Skin epidermis (tissue), 12 donors: ENCODE measurements around the gene FANCC.
A peak's percentile ranks its signal among the peaks of the same experiment; 100 is the strongest.

Experiments
- H3K27ac ChIP-seq, 21 experiments: fragments of 200-600 bp; sonication (generic) in 11 of 21; one replicate each; pipeline ENCODE4 v1.5.0; 2020; ENCODE audit warnings: mild to moderate bottlenecking in 3 of 21, inconsistent platforms in 2 of 21, moderate library complexity in 2 of 21
- H3K4me3 ChIP-seq, 7 experiments: fragments of 200-600 bp; sonication (generic) in 2 of 7; one replicate each; pipeline ENCODE4 v1.5.0; 2020; ENCODE audit warnings: inconsistent platforms in 2 of 7, mild to moderate bottlenecking in 2 of 7, moderate library complexity in 1 of 7

FANCC gene

GRCh38 chr9:95095641-95096355 is 221.7 kb downstream of the FANCC start:
- Histone ChIP-seq H3K4me3 (no peak overlapping the region), H3K27ac (peak overlapping the region in 6 of 21 experiments; percentile 2 to 76 (median 20))

GRCh38 chr9:95094002-95094401 is 223.5 kb downstream of the FANCC start:
- Histone ChIP-seq H3K27ac (peak overlapping the region in 2 of 21 experiments; percentile 7 to 79), H3K4me3 (no peak overlapping the region)

- Histone ChIP-seq H3K4me3 (no peak overlapping the region), H3K27ac (peak overlapping the region in 2 of 21 experiments; percentile 7 to 79)
These were observed 223.9 kb downstream of the FANCC start for GRCh38 chr9:95093586-95093985.

- H3K27ac ChIP-seq: peak overlapping the region in 20 of 21 experiments; percentile 44 to 83 (median 74)
These were observed 225.0 kb downstream of the FANCC start for GRCh38 chr9:95092262-95093072.

GRCh38 chr9:95091601-95092261 is 225.8 kb downstream of the FANCC start:
- H3K4me3 ChIP-seq: no peak overlapping the region

More at GRCh38 chr9:95092262-95093072, 225.0 kb downstream of the FANCC start:
- no peak overlapping the region for H3K4me3 ChIP-seq

GRCh38 chr9:95090871-95091577 is 226.5 kb downstream of the FANCC start:
- no peak overlapping the region for H3K4me3 ChIP-seq

More at GRCh38 chr9:95091601-95092261, 225.8 kb downstream of the FANCC start:
- peak overlapping the region in 20 of 21 experiments; percentile 44 to 83 (median 74) for H3K27ac ChIP-seq

GRCh38 chr9:95090023-95090791 is 227.3 kb downstream of the FANCC start:
- H3K4me3 ChIP-seq: no peak overlapping the region
- peak overlapping the region in 19 of 21 experiments; percentile 1 to 81 (median 73) for H3K27ac ChIP-seq

More at GRCh38 chr9:95090871-95091577, 226.5 kb downstream of the FANCC start:
- H3K27ac ChIP-seq: peak overlapping the region in 20 of 21 experiments; percentile 34 to 83 (median 74)

GRCh38 chr9:95089257-95090022 is 228.1 kb downstream of the FANCC start:
- Histone ChIP-seq H3K4me3 (no peak overlapping the region), H3K27ac (peak overlapping the region in 16 of 21 experiments; percentile 1 to 81 (median 74))

- Histone ChIP-seq H3K4me3 (no peak overlapping the region), H3K27ac (peak overlapping the region in 14 of 21 experiments; percentile 1 to 81 (median 38))
These were observed 228.9 kb downstream of the FANCC start for GRCh38 chr9:95088421-95089161.

- H3K4me3 ChIP-seq: no peak overlapping the region
- H3K27ac ChIP-seq: peak overlapping the region in 7 of 21 experiments; percentile 5 to 73 (median 29)
These were observed 229.8 kb downstream of the FANCC start for GRCh38 chr9:95087659-95088242.

GRCh38 chr9:95086564-95086955 is 230.9 kb downstream of the FANCC start:
- Histone ChIP-seq H3K27ac (peak overlapping the region in 6 of 21 experiments; percentile 17 to 73 (median 48)), H3K4me3 (no peak overlapping the region)

- Histone ChIP-seq H3K27ac (peak overlapping the region in 11 of 21 experiments; percentile 2 to 73 (median 46)), H3K4me3 (no peak overlapping the region)
These were observed 231.5 kb downstream of the FANCC start for GRCh38 chr9:95085861-95086563.

- H3K4me3 ChIP-seq: no peak overlapping the region
- peak overlapping the region in 4 of 21 experiments; percentile 2 to 73 (median 35) for H3K27ac ChIP-seq
These were observed 232.3 kb downstream of the FANCC start for GRCh38 chr9:95085036-95085770.

GRCh38 chr9:95084254-95084934 is 233.1 kb downstream of the FANCC start:
- Histone ChIP-seq H3K4me3 (no peak overlapping the region), H3K27ac (peak overlapping the region in 4 of 21 experiments; percentile 10 to 60 (median 38))
